GM18868 (cell line): ENCODE measurements around the gene RSAD2.
"Not testable (repeated sequence)": the region's sequence is repeated elsewhere in the genome, so short reads cannot be mapped to it uniquely, and the experiment has no call there.

ENCODE experiments used
- ATAC-seq: cut with Tn5 transposase; IDR thresholded peaks from one replicate; pipeline ENCODE4 v1.9.1; 2021; ENCODE audit warnings: mild to moderate bottlenecking, moderate library complexity; ENCODE audit not compliant: unreplicated experiment

Gene RSAD2, protein sequence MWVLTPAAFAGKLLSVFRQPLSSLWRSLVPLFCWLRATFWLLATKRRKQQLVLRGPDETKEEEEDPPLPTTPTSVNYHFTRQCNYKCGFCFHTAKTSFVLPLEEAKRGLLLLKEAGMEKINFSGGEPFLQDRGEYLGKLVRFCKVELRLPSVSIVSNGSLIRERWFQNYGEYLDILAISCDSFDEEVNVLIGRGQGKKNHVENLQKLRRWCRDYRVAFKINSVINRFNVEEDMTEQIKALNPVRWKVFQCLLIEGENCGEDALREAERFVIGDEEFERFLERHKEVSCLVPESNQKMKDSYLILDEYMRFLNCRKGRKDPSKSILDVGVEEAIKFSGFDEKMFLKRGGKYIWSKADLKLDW

DNA sequence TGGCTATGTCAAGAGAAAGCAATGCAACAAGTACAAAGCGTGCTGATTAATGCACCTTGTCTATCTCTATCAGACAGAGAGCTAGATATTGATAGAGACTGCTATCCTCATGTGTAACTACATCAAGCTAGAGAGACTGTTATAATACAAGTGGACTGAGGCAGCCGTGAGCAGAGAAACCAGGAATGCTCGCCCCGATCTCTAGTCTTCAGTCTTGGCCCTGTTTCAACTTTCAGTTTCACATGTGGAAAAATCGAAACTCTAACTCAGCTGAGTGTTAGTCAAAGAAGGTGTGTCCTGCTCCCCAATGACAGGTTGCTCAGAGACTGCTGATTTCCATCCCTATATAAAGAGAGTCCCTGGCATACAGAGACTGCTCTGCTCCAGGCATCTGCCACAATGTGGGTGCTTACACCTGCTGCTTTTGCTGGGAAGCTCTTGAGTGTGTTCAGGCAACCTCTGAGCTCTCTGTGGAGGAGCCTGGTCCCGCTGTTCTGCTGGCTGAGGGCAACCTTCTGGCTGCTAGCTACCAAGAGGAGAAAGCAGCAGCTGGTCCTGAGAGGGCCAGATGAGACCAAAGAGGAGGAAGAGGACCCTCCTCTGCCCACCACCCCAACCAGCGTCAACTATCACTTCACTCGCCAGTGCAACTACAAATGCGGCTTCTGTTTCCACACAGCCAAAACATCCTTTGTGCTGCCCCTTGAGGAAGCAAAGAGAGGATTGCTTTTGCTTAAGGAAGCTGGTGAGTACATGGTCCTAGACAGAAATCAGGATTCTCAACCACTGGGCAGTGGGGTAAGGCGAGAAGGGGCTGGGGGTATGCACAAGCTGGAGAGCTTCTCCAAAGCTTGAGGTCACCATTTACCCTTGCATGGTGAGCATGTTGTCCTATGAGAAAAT, at the start of gene RSAD2:
Gene RSAD2, plus strand, starts transcription at position 376 of the 903 bp plus-strand sequence. Its CDS starts 24 bp downstream, at position 400.
- ATAC-seq: peak; percentile 82

DNA sequence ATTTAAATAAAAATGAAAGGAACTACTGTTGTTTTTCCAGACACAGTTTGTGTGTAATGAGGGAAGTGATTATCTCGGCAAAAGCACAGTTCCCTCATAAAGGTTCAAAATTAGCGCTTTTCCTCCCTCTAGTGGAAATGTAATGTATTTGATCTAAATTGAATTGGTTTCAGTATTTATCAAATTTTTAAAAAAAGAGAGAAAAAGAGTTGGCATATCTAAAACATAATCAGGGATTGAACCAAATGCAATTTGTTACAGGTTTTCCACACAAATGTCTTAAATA, 49.3 kb upstream of the RSAD2 start:
- ATAC-seq: no peak

DNA sequence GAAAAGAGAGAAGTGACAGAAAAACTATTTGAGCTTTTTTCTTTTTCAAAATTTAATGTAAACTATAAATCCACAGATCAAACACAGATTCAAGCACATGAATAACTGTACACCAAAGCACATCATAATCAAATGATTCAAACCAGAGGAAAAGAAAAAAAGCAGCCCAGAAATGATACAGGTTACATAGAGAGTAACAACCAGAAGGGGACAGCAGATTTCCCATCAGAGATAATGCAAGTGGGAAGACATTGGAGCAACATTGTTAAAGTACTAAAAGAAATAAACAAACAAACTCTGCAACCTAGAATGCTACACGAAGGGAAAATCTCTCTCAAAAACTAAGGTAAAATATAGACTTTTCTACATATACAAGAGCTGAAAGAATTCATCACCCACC, 46.3 kb upstream of the RSAD2 start:
- ATAC-seq: no peak

DNA sequence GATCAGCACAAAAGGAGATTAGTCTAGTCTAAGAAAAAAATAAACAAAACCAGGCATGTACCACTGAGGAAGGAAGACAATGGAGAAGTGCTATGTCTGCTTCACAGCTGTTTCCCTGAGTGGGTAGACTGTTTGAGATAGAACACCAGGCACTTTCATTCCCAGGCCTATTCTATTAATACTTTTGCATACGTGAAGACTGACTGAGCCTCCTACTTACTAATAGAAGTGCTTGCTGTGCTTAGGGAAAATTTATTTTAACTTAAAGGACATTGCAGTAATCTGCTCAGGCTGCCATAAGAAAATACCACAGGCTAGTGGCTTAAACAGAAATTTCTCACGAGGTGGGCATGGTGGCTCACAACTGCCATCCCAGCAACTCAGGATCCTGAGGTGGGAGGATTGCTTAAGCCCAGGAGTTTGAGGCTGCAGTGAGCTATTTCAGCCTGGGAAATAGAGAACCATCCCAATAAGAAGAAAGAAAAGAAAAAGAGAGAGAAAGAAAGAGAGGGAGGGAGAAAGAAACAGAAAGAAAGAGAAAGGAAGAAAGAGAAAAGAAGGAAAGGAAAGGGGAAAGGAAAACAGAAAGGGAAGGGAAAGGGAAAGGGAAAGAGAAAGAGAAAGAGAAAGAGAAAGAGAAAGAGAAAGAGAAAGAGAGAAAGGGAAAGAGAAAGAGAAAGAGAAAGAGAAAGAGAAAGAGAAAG, 44.8 kb upstream of the RSAD2 start:
- ATAC-seq: no peak

DNA sequence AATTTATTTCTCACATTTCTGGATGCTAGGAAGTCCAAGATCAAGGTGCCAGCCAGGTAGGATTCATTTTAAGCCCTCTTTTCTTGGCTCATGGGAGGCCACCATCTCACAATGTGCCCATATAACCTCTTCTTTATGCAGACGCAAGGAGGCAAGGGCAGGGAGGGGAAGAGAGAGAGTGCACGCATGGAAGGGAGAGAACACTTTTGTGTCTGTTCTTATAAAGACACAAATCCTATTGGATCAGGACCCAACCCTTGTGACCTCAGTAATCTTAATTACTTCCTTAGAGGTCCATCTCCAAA, 44.3 kb upstream of the RSAD2 start:
- no peak for ATAC-seq

DNA sequence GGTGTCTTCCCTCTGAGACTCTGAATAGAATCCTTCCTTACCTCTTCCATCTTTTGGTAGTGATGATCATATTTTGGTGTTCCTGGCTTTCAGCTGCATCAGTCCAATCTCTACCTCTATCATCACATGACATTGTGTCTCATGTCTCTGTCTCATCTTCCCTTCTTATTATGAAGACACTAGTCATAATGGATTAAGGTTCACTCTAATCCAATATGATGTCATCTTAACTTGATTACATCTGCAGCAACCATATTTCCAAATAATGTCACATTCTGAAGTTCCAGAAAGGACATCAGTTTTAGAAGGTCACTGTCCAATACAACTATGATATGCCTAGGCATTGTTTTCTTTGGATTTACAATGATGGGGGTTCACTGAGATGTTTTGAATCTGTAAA, 43.4 kb upstream of the RSAD2 start:
- no peak for ATAC-seq

DNA sequence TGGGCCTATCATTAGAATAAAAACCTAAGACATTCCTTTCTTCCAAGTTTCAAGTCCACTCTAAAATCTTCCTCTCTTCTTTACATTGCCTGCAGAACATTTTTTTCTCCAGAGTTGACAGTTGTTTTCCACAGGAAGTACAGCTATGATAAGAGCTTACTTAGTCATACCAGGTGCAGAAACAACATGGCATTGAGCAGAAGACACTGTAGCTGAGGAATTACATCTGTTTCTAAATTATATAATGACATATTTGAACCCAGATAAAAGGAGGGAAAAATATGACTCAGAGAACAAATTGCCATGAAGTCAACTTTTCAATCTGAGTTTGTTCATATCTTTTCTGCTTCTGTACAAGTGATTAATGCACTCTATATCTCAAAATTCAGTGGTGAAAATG, 42.1 kb upstream of the RSAD2 start:
- ATAC-seq: no peak

DNA sequence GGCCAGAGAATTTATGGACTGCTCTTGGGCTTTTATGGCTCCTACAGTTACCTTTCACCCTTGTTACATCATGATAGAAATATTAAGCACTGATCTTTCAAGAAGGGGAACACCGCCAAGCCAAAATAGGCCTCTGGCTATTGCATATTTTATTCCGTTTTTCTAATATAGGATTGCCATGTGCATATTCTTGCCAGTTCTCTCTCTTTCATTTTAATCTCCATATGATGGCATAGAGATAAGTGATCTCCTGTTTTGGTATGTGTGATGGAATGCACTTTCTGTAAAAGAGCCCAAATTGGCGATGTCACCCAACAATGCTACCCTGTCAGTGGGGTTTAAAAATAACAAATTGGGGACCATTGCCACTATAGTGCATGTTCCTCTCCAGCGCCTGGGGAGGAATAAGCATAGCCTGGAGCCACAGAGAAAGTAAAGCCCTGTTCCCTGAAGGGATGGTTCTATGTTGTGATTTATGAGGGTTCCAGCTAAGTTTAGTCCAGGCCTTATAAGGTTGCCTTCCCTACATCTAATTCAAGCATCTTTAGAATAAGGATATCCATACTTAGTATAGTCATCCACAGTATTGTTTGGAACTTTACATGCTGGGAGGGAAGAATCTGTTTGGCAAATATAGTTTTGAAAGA, 38.8 kb upstream of the RSAD2 start:
- no peak for ATAC-seq

DNA sequence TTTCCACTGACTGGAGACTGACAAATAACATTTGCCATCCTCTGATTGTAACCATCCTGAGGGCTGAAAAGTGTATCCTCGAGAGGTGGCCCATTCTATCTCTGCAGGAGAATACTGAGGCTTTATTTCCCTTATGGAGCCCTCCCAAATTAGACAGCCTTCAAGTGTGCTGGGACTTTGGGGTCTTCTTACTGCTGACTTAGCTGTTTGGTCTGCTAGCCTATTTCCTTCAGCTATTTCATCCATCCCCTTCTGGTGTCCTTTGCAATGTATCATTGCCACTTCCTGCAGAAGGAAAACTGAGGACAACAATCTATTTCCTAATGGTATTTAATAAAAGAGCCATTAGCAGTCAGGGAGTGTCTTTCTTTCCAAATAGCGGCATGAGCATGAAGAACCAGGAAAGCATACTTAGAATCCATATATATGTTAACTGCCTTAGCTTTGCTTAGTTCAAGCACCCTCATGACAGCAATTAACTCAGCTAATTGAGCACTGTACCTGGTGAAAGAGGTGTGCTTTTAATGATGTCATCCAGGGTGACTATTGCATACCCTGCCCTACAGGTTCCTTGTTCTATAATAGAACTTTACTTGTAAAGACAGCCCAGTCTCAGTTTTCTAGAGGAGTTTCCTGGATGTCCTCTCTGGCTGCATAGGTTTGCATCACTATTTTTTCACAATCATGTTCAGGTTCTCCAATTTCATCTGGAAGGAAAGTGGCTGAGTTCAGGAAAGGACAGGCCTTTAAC, 35.9 kb upstream of the RSAD2 start:
- ATAC-seq: no peak

DNA sequence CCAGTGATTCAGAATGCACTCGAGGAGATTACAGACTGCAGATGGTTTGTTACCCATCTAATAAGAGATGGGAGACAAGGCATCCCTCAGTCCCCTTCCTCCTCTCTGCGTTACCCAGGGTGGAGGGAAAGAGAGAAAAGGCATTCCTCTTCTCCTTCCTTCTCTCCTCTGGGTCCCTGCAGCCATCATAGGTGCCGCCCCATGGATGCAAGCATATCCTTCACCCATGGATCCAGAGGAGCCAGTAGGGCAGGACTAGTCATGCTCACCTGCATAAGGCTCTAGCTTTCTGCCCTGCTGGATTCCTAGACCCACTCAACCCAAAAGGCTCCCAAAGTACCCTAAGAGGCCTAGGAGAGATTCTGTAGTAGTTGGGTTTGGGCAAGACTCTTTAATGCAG, 32.3 kb upstream of the RSAD2 start:
- no peak for ATAC-seq

DNA sequence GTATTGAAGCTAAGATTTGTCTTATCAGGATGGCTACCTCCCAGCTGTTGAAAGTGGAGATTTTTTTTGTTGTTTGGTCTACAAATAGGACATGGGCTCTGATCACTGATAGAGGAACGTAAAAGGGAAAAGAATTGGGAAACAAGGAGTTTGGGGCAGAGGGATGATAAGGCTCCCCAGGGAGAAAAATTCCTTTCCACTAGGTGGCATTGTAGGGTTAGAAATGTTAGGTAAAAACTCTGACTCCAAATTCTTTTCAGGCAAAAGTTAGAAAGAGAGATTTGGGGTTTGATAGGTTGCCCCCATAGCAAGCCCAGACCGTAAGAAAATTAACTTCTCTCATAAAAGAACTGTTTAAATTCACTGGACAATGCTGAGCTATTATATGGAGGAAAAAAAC, 31.7 kb upstream of the RSAD2 start:
- ATAC-seq: no peak

DNA sequence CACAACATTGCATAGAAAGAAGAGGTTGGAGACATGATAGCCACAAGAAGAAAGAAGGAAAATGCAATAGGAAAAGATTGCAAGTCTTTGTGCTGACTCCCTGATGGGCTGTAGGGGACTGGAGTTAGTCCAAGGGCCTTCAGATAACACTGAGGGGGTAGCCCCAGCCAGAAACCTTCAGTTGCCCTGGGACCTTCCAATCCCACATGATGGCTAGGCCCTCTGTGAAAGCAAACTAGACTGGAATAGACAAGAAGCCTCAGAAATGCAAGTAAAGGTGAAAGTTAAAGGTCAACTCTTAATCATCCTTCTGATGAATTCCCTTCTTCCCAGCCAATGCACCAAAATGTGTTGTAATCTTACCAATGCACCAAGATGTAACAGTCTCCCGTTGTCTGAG, 31.0 kb upstream of the RSAD2 start:
- ATAC-seq: no peak

DNA sequence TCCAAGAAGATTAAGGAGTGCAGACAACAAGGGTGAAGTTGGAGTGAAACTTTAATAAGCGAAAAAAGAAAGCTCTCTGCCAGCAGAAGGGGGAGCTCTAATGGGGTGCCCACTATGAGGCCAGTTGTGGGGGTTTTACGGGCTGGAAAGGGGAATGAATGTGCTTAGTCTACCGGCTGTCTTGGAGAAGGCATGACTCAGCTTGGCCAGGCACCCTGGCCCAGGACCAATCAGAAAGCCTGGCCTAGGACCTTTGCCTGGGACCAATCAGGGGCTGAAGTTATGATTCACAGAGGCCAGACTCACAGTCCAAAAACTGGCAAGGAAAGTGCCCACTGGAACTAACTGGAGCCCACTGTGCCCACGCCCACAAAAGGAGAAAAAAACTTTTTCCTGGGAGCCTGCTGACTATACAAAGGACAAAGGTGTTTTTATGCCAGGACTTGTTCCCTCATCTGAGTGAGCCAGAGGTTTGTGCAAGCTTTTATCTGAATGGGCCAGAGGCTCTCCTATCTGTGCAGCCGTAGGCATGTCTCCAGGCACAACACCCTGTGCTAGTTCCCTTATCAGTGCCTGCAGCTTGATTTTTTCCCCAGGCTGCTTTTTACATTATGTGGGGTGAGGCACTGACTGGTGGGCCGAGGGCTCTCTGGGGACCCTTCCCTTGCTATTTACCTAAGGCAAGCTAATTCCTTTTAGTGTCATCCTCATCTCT, 30.5 kb upstream of the RSAD2 start:
- ATAC-seq: no peak

DNA sequence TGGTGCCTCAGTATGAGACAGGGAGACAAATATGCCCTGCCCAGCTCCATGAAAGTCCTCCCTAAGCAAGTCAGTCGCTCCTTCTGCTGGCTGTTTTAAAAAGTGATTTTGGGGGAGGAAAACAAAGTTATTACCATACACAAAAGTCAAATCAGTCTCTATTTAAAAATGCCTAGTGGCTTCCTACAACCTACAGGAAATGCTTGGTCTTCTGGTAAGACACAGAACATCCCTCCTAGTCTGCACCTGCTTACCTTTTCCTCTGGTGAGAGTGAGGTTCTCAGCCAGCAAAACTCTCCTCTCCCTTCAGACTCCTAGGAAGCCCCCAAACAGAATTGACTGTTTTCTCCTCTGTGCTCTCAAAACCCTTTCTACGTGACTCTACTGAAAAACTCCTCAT, 25.4 kb upstream of the RSAD2 start:
- no peak for ATAC-seq

DNA sequence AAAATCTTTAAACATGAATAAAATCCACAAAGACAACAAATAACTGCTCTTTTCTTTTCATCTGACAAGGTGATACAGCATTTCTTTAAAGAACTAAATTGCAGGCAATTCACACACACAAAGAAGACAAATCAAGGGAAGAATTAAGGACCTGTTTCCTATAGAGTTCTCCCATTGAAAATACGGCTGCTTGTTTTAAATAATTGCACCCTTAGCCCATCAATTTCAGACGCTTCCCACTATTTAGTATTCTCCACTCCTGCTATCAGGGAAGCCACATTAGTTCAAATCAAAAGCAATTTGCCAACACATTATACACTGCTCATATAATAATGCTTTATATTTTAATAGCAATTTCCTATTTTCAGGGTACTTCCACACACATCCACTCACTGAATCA, 23.2 kb upstream of the RSAD2 start:
- no peak for ATAC-seq

DNA sequence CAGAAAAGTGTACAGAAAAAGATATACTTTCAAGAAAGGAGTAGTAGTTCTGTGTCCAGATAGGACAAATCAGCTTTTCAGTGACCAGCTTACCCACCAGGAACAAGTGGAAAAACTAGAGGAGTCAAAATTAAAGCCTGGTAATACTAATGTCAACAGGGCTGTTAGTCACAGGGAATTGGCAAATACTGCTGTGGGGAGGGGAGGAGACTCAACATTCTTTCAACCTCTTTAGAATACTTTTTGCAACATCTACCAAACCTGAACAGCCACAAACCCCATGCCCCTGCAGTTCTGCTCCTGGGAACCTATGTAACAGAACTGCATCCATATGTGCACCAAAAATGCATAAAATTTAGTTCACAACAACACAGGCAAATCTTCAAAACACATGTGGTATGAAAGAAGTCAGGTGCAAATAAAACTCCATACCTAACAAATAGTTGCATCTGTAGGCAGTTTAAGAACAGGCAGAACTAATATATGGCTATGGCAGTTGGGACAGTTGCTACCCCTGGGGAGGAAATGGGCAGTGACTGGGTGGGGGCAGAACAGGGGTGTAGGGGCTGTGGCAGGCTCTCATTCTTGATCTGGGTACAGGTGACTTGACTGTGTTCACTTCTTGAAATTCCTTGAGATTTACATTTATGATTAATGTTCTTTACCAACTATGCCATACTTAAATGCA, 21.6 kb upstream of the RSAD2 start:
- ATAC-seq: no peak

DNA sequence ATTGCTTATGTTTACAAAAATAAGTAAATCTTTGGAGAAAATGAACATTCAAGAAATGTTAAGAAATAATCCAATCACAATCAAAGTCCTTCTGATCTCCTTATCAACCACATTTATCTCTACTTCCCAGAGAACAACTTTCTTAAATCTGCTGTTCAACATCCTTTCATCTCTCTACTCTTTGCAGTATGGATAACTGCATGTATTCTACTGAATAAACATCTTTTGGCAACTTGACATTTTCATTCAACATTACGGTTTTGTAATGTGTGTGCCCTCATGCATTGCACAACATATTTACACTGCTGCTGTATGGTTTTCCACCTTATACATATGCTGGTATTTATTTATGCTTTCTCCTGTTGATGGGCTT, 21.0 kb upstream of the RSAD2 start:
- no peak for ATAC-seq

DNA sequence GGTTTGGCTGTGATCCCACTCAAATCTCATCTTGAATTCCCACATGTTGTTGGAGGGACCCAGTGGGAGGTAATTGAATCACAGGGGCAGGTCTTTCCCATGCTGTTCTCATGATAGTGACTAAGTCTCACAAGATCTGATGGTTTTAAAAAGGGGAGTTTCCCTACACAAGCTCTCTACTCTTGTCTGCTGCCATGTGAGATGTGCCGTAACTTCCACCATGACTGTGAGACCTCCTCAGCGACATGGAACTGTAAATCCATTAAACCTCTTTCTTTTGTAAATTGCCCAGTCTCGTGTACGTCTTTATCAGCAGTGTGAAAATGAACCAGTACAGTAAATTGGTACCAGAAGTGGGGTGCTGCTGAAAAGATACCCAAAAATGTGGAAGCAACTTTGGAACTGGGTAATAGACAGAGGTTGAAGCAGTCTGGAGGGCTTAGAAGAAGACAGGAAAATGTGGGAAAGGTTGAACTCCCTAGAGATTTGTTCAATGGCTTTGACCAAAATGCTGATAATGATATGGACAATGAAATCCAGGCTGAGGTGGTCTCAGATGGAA, 19.0 kb upstream of the RSAD2 start:
- ATAC-seq: not testable (repeated sequence)

DNA sequence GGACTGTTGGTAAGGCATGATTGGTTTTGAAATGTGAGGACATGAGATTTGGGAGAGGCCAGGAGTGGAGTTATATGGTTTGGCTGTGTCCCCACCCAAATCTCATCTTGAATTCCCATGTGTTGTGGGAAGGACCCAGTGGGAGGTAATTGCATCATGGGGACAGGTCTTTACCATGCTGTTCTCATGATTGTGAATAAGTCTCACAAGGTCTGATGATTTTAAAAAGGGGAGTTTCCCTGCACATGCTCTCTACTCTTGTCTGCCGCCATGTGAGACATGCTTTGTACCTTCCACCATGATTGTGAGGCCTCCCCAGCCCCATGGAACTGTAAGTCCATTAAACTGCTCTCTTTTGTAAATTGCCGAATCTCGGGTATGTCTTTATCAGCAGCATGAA, 17.3 kb upstream of the RSAD2 start:
- no peak for ATAC-seq
